GOT3 (cell line): ENCODE measurements around the gene LACRT.

Source experiments
- DNase-seq: peaks from one replicate; lab custom pipeline; 2025; ENCODE audit warnings: mixed read lengths; lab: John Stamatoyannopoulos, UW

Gene LACRT

GRCh38 chr12:54631988-54632728 lies 2.5 kb downstream of the LACRT start:
- DNase-seq, result no peak

- DNase-seq, result no peak
Measured at GRCh38 chr12:54631551-54631950, 3.1 kb downstream of the LACRT start.

GRCh38 chr12:54629925-54630324 lies 4.8 kb downstream of the LACRT start:
- no peak for DNase-seq

- DNase-seq, result no peak
Measured at GRCh38 chr12:54628186-54628846, 6.4 kb downstream of the LACRT start.

GRCh38 chr12:54627304-54627703 lies 7.4 kb downstream of the LACRT start:
- DNase-seq, result no peak

DNA sequence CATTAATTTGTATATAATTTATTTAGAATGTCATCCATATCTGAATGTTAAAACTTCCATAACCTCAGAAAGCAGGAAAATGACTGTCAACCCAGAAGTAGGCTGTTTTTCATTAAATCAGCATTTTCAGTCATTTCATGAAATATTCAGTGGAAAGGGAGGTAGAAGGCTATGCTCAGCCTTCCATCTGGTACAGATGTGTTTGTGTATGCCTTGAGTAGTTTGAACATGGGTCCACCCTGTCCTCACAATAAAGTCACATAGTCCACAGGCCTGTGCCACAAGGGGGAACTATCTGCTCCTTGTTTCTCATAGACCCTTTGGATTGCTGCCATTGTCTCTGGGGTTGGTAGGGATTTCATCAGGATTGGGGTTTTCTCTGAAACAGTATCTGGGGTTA lies 9.1 kb downstream of the LACRT start:
- DNase-seq, result no peak

DNA sequence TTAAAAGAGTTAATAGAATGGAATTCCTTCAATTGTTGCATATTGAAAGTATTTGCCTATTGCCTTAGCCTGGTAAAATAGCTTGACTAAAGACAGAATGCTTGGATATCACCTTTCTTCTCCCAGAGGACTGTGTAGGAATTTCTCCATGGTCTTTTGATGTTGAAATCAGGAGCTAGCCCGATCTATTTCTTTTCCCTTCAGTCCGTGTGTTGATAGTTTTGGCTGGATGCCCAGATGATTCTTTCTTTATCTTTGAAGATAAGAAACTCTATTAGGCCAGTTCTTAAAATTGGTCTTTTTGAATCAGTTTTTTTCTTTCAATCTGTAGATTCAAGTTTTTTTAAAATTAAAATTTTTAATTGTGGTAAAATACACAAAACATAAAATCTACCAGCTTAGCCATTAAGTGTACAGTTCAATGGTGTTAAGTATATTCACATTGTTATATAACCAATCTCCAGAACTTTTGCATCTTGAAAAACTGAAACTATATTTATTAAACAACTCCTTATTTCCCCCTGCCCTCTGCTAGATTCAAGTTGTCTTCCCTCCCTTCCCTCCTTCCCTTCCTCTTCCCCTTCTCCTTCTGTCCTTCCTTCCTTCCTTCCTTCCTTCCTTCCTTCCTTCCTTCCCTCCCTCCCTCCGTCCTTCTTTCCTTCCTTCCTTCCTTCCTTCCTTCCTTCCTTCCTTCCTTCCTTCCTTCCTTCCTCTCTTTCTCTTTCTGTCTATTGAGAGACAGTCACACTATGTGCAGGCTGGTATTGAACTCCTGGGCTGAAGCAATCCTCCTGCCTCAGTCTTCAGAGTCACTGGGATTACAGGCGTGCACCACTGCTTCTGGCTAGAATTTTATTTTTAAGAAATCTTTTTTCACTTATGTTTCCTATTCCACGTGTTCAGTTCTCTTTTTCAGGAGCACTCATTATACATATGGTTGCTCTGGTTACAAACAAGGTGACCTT lies 10.1 kb downstream of the LACRT start:
- no peak for DNase-seq

DNA sequence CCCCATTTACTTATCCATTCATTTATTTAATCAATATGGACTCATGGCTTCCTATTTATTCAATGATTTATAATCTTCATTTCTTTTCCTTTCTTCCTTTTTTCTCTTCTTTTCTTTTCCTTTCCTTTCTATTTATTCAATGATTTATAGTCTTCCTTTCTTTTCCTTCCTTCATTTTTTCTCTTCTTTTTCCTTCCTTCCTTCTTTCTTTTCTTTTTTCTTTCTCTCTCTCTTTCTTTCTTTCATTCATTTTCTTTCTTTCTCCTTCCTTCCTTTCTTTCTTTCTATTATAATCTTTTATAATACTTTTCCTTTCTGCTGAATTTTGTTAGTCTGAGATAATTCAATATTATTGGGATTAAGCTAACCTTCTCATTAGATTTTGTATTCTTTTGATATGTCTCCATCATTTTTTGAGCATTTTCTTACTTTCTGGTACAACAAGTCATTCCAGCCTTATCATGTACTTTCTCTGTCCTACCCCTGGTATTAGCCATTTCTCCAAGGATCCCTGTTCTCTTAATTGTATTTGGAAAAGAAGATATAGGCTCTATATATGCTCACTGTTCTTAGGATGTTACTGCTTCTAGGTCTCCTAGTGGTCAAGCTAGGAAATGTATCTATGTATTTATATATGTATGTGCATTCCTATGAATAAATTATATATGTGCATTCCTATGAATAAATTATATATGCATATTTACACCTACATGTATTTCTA lies 12.1 kb downstream of the LACRT start:
- no peak for DNase-seq

GRCh38 chr12:54616933-54617680 lies 17.6 kb downstream of the LACRT start:
- DNase-seq, result no peak

DNA sequence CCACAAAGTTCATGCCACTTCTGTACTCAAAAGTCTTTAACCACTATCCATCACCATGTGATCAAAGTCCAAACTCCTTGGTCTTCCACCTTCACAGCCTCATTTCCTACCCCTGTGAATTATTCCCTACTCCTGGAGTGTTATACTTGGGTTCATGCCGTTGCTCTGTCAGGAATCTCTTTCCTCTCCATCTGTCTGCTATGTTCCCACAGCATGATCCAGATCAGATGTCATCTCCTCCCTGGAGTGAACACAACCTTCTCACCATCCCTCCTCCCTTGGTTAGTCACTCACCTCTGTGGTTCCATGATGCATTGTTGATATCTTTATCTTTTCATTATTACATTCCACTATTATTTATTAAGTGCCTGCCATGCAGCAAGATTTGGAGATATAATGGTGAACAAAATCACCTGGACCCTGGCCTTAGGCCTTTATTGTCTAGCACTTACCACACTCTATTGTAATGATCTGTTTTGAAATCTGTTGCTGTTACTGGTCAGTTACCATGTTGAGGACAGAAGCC lies 22.4 kb downstream of the LACRT start:
- no peak for DNase-seq

- DNase-seq, result no peak
Measured at GRCh38 chr12:54611715-54612149, 23.0 kb downstream of the LACRT start.

- DNase-seq, result no peak
Measured at GRCh38 chr12:54608769-54609168, 25.9 kb downstream of the LACRT start.

DNA sequence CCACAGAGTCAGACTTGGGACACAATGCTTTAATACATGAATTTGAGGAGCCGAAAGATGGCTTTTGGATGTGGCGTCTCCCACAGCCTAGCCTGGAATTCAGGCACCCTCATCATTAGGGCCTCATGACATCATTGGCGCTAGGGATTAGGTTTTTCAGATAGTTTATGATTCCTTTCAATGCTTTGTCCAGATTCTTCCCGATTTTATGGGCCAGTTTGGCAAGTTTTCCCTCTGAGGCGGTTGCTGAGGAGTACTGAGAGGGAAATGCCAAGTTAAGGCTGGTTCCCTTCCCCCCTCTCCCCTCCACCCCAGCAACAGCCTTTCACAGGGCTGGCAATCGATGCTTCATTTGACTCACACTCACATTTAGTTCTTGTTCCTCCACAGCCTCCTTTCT lies 26.5 kb downstream of the LACRT start:
- DNase-seq, result no peak

DNA sequence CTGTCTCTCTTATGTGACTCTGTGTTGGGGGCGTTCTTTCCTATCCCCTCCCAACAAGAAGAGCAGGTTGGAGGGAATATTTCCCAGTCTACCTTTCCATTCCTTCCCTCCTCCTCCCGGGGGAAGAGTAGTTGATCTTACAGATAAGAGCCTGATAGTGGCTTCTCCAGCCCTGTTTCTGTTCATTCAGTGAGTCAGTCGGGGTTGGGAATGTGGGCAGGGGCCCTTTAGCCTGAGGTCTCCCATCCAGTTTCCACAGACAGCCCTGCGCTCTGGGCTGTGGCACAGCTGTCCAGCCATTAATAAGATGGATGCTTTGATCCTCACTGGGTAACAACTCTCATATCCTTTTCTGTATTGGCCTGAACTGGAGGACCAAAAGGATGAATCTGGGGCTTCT lies 28.1 kb downstream of the LACRT start:
- DNase-seq, result no peak

DNA sequence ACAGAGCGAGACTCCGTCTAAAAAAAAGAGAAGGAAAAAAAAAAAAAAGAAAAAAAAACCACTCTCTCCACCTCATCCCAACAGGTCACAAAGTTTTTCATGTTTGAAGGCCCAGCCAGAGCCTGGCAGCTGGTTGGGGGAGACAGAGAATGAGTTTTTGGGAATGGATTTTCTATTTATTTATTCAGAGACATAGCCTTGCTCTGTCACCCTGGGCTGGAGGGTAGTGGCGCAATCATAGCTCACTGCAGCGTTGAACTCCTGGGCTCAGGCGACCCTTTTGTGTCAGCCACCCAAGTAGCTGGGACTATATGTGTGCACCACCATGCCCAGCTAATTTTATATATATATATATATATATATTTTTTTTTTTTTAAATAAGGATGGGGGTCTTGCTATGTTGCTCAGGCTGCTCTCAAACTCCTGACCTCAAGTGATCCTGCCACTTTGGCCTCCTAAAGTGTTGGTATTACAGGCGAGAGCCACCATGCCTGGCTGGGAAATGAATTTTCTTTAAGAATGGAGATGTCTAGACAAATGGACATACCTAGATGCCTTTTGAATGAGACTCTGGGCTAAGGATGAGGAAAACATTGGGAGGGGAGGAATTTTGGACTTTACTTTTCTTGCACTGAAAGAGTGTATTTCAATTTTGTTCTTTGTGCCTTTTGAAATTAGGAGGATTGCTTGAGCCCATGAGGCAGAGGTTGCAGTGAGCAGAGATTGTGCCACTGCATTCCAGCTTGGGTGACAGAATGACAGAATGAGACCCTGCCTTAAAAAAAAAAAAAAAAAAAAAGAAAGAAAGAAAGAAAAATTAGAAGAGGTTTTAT lies 29.3 kb downstream of the LACRT start:
- DNase-seq, result no peak

DNA sequence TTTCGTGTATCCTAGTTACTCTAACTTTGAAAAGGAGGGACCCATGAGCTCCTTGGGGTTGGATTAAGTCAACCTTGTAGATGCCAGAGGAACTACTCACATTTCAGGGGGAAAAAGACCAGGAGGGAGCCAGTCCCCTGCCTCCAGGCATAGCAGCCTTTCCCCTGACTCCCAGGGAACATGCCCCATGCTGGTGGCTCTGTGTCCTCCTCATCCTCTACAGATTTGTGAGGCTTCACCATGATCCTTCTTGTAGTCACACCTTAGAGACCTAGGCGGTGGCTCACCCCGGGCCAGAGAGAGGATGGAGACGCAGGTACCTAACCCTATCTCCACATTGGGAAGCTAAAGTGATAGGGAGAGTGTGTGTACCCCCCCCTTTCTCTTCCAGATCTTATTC lies 30.3 kb downstream of the LACRT start:
- DNase-seq, result no peak

- DNase-seq, result no peak
Measured at GRCh38 chr12:54603872-54604271, 30.8 kb downstream of the LACRT start.

GRCh38 chr12:54603173-54603814 lies 31.4 kb downstream of the LACRT start:
- no peak for DNase-seq

GRCh38 chr12:54602661-54603060 lies 32.0 kb downstream of the LACRT start:
- DNase-seq, result no peak
